SK-MEL-5 (cell line): Measurements from ENCODE around the gene CEACAM3. TPM values are rescaled to one million over a fixed set of nuclear protein-coding genes. Genes with fewer than 3 reads are reported as not detected.
A peak's percentile ranks its signal among the peaks of the same experiment; 100 is the strongest.
"Not testable (repeated sequence)": the region's sequence is repeated elsewhere in the genome, so short reads cannot be mapped to it uniquely, and the experiment has no call there.

ENCODE experiments used
- DNase-seq: peaks from one replicate; pipeline ENCODE4 v3.0.0-alpha.2; 2016; ENCODE audit warnings: low read depth, low spot score
- in situ Hi-C: cut with HindIII; loops from 2 replicates; pipeline ENCODE4 v1.10.0; 2016; ENCODE audit warnings: low sequenced_read_pairs, high pct_unique_total_duplicates, low pct_unique_long_range_greater_than_20kb
- total RNA-seq: library from RNA; depleted of rRNA; stranded (reverse); fragments of >200 nt; shearing (Covaris generic); gene quantifications from 2 replicates; pipeline ENCODE4 v1.2.3, GENCODE V29; 2014

CEACAM3 gene
- total RNA-seq, 1 experiment from 2014 or later = not detected

- in situ Hi-C loops = no loop called here
- DNase-seq = no peak
Observed at GRCh38 chr19:41787055-41787454, 9.3 kb upstream of the CEACAM3 start.

- in situ Hi-C loops, DNase-seq: not testable (repeated sequence)
Observed at GRCh38 chr19:41788518-41788917, 7.9 kb upstream of the CEACAM3 start.

- DNase-seq, in situ Hi-C loops: not testable (repeated sequence)
Observed at GRCh38 chr19:41789053-41789452, 7.3 kb upstream of the CEACAM3 start.

GRCh38 chr19:41792513-41793413, 3.6 kb upstream of the CEACAM3 start:
- peak; percentile 91 for DNase-seq
- in situ Hi-C loops = no loop called here

- DNase-seq = no peak
- in situ Hi-C loops = no loop called here
Observed at GRCh38 chr19:41793414-41793727, 3.0 kb upstream of the CEACAM3 start.

GRCh38 chr19:41795031-41795461, 1.3 kb upstream of the CEACAM3 start:
- peak; percentile 75 for DNase-seq
- in situ Hi-C loops = no loop called here

GRCh38 chr19:41796901-41797300, 514 bp downstream of the CEACAM3 start:
- in situ Hi-C loops = no loop called here
- DNase-seq = no peak

- in situ Hi-C loops = no loop called here
- no peak for DNase-seq
Observed at GRCh38 chr19:41799444-41800000, 3.1 kb downstream of the CEACAM3 start.

GRCh38 chr19:41801031-41801430, 4.6 kb downstream of the CEACAM3 start:
- DNase-seq = no peak
- in situ Hi-C loops = no loop called here

- in situ Hi-C loops = no loop called here
Observed at GRCh38 chr19:41801792-41802211, 5.4 kb downstream of the CEACAM3 start.

GRCh38 chr19:41802770-41803169, 6.4 kb downstream of the CEACAM3 start:
- in situ Hi-C loops = no loop called here
- DNase-seq = no peak

More at GRCh38 chr19:41801792-41802211, 5.4 kb downstream of the CEACAM3 start:
- DNase-seq = no peak

GRCh38 chr19:41804336-41804735, 7.9 kb downstream of the CEACAM3 start:
- no peak for DNase-seq
- in situ Hi-C loops = no loop called here

- in situ Hi-C loops = no loop called here
Observed at GRCh38 chr19:41807176-41807575, 10.8 kb downstream of the CEACAM3 start.

GRCh38 chr19:41808663-41809566, 12.5 kb downstream of the CEACAM3 start:
- DNase-seq = no peak
- in situ Hi-C loops = no loop called here

More at GRCh38 chr19:41807176-41807575, 10.8 kb downstream of the CEACAM3 start:
- no peak for DNase-seq

GRCh38 chr19:41810301-41810700, 13.9 kb downstream of the CEACAM3 start:
- no peak for DNase-seq
- in situ Hi-C loops = no loop called here

GRCh38 chr19:41811036-41811435, 14.6 kb downstream of the CEACAM3 start:
- DNase-seq = no peak
- in situ Hi-C loops = no loop called here

- in situ Hi-C loops = no loop called here
Observed at GRCh38 chr19:41811981-41812380, 15.6 kb downstream of the CEACAM3 start.

GRCh38 chr19:41813911-41814310, 17.5 kb downstream of the CEACAM3 start:
- DNase-seq = no peak
- in situ Hi-C loops = no loop called here

More at GRCh38 chr19:41811981-41812380, 15.6 kb downstream of the CEACAM3 start:
- no peak for DNase-seq
